ENCODE measurements around the gene SULT2B1.

SULT2B1 gene

GRCh38 chr19:48625891-48626327 lies 73.9 kb downstream of the SULT2B1 start:
- DNase-seq (ENCODE audit: low spot score): no peak
- TF ChIP-seq CTCF (IDR thresholded peaks at IDR 0.05; ENCODE audit: extremely low read depth, missing control alignments): no peak

- no peak for TF ChIP-seq CTCF (IDR thresholded peaks at IDR 0.05; ENCODE audit: extremely low read depth, missing control alignments)
- DNase-seq (ENCODE audit: low spot score): no peak
Measured at GRCh38 chr19:48627201-48627864, 75.4 kb downstream of the SULT2B1 start.

- no peak for DNase-seq (ENCODE audit: low spot score)
Measured at GRCh38 chr19:48627865-48628314, 75.9 kb downstream of the SULT2B1 start.

GRCh38 chr19:48628486-48629296 lies 76.7 kb downstream of the SULT2B1 start:
- no peak for DNase-seq (ENCODE audit: low spot score)
- no peak for TF ChIP-seq CTCF (IDR thresholded peaks at IDR 0.05; ENCODE audit: extremely low read depth, missing control alignments)

More at GRCh38 chr19:48627865-48628314, 75.9 kb downstream of the SULT2B1 start:
- no peak for TF ChIP-seq CTCF (IDR thresholded peaks at IDR 0.05; ENCODE audit: extremely low read depth, missing control alignments)

- DNase-seq (ENCODE audit: low spot score): no peak
- no peak for TF ChIP-seq CTCF (IDR thresholded peaks at IDR 0.05; ENCODE audit: extremely low read depth, missing control alignments)
Measured at GRCh38 chr19:48629297-48629598, 77.3 kb downstream of the SULT2B1 start.

- no peak for TF ChIP-seq CTCF (IDR thresholded peaks at IDR 0.05; ENCODE audit: extremely low read depth, missing control alignments)
- no peak for DNase-seq (ENCODE audit: low spot score)
Measured at GRCh38 chr19:48629599-48630295, 77.8 kb downstream of the SULT2B1 start.

All from GM20000 (cell line).